Measurements from ENCODE around the gene BAD.
A peak's percentile ranks its signal among the peaks of the same experiment; 100 is the strongest.

BAD gene

DNA sequence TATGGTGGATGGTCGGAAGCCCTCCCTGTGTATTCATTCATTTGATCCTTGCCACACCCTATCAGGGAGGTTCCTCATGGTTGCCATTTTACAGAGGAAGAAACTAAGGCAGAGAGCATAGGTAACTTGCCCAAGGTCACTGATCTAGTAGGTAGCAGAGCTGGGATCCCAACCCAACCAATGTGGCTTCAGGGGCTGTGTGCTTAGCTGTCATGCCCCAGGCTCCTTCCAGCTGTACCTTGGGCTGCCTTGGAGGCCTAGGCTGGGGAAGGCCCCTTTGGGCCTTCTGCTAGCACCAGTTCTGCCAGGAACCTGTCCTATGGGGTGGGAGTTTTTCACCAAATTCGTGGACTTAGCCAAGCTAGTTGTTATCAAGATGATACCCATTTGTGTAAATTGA lies 8.6 kb downstream of the BAD start:
- no peak for DNase-seq

- DNase-seq, result no peak
These were observed 9.2 kb downstream of the BAD start for GRCh38 chr11:64275031-64275800.

DNA sequence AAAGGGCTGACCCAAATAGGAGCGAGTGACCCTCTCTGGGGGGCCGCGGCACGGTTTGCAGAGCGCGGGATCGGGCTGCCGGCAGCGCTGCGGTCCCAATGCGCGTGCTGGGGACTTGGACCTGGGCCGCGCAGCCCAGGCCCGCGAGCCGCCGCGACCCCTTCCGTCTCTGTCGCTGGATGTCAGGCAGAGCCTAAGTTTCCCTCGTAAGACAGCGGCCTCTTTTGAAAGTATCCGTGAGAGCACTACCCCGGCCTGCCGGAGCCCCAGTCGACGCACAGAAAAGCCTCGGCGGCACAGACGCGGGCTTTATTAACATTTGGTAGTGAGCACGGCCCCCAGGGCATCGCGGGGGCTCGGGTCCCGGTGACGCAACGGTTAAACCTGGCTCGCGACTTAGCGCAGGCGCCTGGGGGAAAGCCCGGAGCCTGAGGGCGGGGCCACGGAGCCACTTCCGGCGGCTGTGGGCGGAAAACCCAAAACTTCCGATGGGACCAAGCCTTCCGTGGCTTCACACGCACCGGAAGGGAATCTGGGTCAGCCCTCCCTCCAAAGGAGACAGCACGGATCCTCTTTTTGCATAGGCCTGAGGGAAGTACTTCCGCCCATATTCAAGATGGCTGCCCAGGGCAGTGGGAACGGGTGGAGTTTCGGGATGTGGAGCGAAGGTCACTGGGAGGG lies 14.8 kb downstream of the BAD start:
- peak; percentile 98 to 100 (median 99) for DNase-seq

DNA sequence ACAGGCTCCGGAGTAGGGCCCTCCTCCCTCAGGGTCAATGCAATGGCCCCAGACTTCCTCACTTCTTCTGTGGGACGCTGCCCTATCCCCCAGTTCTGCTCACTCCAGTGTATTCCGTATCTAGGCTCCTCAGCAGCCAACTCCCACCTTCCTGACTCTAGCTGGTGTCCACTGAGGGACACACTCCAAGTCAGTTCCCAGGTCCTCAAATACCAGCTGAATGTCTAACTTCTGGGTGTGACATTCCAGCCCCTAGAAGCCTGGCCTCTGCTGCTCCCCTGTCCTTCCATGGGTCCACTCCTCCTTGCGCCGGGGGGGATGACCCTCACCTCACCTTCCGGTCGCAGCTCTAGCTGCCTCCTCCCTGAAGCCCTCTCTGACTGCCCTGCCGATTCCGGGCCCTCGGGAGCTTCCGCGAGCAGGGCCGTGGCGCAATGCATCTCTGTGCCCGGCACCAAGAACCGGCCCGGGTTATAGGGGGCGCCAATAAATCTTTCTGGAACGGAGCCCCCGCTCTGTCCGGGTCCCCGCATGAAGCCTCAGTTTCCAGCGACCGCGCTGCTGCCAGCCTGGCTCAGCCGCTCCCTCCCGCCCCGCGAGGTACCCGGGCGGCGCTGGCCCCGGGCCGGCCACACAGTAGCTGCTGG lies 15.4 kb downstream of the BAD start:
- DNase-seq, result peak; percentile 64 to 83 (median 79)

- peak; percentile 57 to 79 (median 78) for DNase-seq
These were observed 16.2 kb downstream of the BAD start for GRCh38 chr11:64268025-64268892.

DNA sequence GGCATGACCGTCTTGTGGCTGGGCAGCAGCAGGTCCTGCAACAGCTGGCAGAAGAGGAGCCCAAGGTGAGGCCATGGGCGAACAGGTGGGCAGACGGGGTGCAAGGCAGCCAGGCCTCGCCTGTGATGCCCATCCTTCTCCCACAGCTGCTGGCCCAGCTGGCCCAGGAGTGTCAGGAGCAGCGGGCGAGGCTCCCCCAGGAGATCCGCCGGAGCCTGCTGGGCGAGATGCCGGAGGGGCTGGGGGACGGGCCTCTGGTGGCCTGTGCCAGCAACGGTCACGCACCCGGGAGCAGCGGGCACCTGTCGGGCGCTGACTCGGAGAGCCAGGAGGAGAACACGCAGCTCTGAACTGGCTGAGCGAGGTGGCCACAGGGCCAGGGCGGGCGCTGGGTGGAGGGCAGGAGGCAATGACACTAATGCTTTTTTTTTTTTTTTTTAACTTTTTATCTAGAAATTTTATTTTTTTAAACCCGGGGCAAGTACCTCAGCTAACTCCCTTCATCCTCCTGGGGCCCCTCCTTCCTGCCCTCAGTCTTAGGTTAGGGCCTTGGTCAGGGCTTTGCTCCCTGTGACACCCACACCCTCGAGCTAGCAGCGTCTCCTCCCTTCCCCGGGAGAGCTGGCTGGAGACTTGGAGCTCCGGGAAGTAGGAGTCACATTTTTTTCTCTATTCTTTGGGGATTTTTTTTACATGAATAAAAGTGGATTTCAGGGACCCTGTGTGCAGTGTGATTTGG lies 17.1 kb downstream of the BAD start:
- no peak for DNase-seq

DNA sequence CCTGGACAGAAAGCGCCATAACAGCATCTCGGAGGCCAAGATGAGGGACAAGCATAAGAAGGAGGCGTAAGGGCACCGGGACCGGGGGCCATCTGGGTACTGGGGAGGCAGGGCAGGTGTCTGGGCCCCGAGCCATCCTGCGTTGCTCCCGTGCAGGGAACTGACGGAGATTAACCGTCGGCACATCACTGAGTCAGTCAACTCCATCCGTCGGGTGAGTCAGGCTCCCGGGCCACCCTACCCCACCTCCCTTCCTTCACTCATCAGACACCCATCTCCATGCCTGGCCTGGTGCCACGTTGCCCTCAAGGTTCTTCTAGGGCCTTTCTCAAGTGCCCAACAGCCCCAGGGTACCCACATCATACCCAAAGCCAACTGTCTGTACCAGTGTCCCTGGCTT lies 18.1 kb downstream of the BAD start:
- no peak for DNase-seq

- DNase-seq, result no peak
These were observed 19.0 kb downstream of the BAD start for GRCh38 chr11:64265176-64266160.

- DNase-seq, result no peak
These were observed 20.1 kb downstream of the BAD start for GRCh38 chr11:64264371-64264852.

DNA sequence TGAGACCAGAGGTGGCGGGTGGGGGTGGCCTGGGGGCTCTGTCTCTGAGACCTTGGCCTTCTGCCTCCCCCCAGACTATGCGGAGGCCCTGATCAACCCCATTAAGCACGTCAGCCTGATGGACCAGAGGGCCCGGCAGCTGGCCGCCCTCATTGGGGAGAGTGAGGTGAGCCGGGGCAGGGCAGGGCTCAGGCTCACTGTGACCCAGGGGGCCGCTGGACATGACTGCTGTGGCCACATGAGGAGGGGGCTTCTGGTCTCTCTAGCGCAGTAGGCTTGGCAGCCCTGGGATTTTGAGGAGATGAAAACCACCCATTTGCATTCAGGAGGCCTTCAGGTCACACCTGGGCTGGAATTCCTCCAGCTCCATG lies 20.5 kb downstream of the BAD start:
- DNase-seq, result no peak

DNA sequence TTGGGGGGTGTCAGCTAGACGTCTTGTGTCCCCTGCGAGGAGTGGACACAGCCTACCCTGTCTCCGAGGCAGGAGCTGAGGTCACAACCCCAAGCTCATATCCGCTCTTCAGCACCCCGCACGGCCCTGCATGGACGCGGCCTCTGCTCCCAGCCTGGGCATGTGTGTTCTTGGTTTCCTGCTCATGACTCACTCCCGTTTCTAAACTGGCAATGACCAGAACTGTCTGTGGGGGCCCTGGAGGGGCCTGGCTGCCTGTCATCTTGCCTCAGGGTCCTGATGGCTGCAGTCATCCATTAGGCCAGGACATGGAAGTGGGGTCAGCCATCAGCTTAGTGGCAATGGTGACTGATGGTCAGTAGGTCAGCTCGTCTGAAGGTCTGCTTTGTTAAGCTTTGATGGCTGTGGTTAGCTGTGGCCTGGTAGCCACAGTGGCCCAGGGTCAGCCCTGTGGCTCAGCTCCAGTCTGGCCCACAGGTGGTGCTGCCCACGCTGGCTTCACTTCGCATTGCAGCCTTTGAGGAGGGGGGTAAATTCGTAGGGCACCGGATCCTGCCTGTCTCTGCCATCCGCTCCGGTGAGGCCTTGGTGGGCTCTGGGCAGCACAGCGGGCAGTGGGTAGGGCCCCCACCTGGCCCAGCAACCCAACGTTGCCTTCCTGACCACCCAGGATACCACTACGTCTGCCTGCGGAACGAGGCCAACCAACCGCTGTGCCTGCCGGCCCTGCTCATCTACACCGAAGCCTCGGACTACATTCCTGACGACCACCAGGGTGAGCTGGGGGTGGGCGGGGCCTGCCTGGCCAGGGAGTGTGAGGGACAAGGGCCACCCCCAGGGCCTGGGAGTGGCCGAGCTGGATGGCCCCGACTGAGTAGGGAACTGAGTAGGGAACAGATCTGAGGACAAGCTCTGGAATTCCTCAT lies 21.2 kb downstream of the BAD start:
- no peak for DNase-seq

GRCh38 chr11:64262271-64263002 lies 22.0 kb downstream of the BAD start:
- DNase-seq, result no peak

- DNase-seq, result no peak
These were observed 22.8 kb downstream of the BAD start for GRCh38 chr11:64261556-64262080.

DNA sequence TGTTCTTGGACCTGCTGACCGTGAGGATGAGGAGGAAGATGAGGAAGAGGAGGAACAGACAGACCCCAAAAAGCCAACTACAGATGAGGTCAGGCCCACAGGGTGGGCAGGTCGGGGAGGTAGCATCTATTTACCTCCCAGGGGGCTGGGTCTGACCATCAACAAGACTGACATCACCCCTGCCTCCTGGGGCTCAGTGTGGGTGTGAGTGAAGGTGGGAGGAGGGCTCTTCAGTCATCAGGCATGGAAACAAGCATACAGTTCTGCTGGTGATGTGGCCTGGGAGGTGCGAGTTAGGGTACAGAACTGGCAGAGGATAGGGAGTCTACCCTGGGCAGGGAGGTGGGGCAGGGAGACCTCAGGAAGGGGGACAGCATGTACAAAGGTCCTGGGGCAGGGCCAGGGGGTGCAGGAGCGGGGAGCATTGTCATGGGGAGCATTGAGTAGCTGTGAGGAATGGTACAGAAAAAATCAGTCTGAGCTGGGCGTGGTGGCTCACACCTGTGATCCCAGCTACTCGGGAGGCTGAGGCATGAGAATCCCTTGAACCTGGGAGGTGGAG lies 24.2 kb downstream of the BAD start:
- peak in 2 of 4 experiments; percentile 31 to 38 for DNase-seq

DNA sequence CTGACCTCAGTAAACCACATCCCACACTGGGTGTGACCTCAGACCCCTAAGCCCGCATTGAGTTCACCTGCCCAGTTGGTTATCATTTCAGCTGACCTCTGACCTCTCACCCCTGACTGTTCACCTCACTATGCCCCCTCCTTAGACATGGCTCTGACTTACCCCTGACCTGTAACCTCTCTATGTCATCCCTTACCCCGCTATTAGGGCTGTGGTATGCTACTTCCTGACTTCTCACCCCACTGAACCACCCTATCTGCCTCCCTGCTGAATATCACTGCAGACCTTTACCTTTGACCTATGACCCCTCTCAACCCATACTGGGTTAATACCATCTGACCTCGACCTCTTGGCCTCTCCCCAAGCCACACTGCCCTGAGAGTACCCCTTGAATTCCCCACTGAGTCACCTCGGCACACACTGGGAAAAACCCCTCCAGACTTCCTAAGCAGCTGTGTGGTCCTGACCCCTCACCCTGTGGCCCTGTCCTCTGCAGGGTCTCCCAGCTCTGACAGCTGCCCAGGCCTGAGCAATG lies 24.9 kb downstream of the BAD start:
- no peak for DNase-seq

DNA sequence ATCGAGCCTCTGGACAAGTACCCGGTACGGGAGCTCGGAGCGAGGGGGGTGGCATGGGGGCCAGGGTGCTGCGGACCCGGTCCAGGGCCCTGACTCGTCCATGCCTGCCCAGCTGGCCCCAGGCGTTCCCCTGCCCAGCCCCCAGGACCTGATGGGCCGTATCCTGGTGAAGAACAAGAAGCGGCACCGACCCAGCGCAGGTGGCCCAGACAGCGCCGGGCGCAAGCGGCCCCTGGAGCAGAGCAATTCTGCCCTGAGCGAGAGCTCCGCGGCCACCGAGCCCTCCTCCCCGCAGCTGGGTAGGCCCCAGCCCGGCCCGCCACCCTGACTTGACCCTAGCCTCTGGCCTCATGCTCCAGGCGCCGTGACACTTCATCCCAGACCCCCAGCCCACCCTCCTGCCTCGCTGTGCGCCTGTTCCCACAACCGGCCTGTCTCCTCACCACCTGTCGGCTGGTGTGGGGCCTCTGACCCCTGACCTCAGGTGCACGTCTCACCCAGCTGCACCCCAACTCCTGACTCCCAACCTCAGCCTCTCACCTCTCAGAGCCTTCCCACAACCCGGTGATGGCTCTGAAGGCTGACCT lies 25.4 kb downstream of the BAD start:
- no peak for DNase-seq

- DNase-seq, result no peak
These were observed 26.1 kb downstream of the BAD start for GRCh38 chr11:64258356-64258755.

Measured in suppressor macrophage (primary cell).